Caco-2 (cell line): Measurements from ENCODE around the gene FAM170B. TPM values are rescaled to one million over a fixed set of nuclear protein-coding genes. Genes with fewer than 3 reads are reported as not detected.

Experiments used
- BruUV-seq: library from RNA; stranded (reverse); fragments of 400-500 nt; replicated peaks from 2 replicates; lab custom pipeline; 2021; lab: Mats Ljungman, UMichigan
- CTCF ChIA-PET: fragments of 300-600 bp; sonication (Branson Sonifier 250); formaldehyde crosslinking; loops from one replicate; lab custom pipeline; 2022; ENCODE audit warnings: antibody characterized with exemption; lab: Charles Lee
- POLR2A ChIA-PET: fragments of 300-600 bp; sonication (Branson Sonifier 250); formaldehyde crosslinking; loops from one replicate; lab custom pipeline; 2022; ENCODE audit warnings: antibody characterized with exemption; lab: Charles Lee
- DNase-seq, 2 experiments: peaks; one replicate each; pipeline versions ENCODE4 v3.0.0 to v3.0.0-alpha.2; 2020 to 2022
- H3K27me3 ChIP-seq: replicated peaks from 2 replicates; pipeline ENCODE4 v1.6.0; 2011; ENCODE audit warnings: low read length; ENCODE audit not compliant: control insufficient read depth, insufficient read depth
- H3K36me3 ChIP-seq: 2 replicates; pipeline ENCODE4 v1.5.1; 2011; ENCODE audit warnings: low read length; ENCODE audit not compliant: control insufficient read depth, insufficient read depth
- H3K4me1 ChIP-seq: fragments of 250-450 bp; sonication (Bioruptor Pico); 2 replicates; pipeline ENCODE4 v1.5.1; 2020; ENCODE audit warnings: mild to moderate bottlenecking
- H3K4me3 ChIP-seq: 2 replicates; pipeline ENCODE4 v1.5.1; 2011; ENCODE audit warnings: low read depth, mild to moderate bottlenecking, control low read depth, low read length
- H3K9me3 ChIP-seq: fragments of 250-450 bp; sonication (Bioruptor Pico); 2 replicates; pipeline ENCODE4 v1.5.1; 2020; ENCODE audit warnings: mild to moderate bottlenecking, moderate library complexity
- H3K27ac Mint-ChIP-seq: one replicate; pipeline ENCODE4 v1.8.0; 2022; ENCODE audit warnings: mixed read lengths; ENCODE audit not compliant: unreplicated experiment
- H3K27me3 Mint-ChIP-seq: one replicate; pipeline ENCODE4 v1.8.0; 2022; ENCODE audit warnings: mixed read lengths; ENCODE audit not compliant: insufficient read depth, unreplicated experiment
- H3K36me3 Mint-ChIP-seq: one replicate; pipeline ENCODE4 v1.8.0; 2022; ENCODE audit warnings: mild to moderate bottlenecking, mixed read lengths; ENCODE audit not compliant: insufficient read depth, unreplicated experiment
- H3K4me1 Mint-ChIP-seq: one replicate; pipeline ENCODE4 v1.8.0; 2022; ENCODE audit warnings: low read depth, mixed read lengths; ENCODE audit not compliant: unreplicated experiment
- H3K4me3 Mint-ChIP-seq: one replicate; pipeline ENCODE4 v1.8.0; 2022; ENCODE audit warnings: mild to moderate bottlenecking, moderate library complexity, mixed read lengths; ENCODE audit not compliant: unreplicated experiment
- H3K9me3 Mint-ChIP-seq: one replicate; pipeline ENCODE4 v1.8.0; 2022; ENCODE audit warnings: mixed read lengths; ENCODE audit not compliant: unreplicated experiment
- intact Hi-C: fragments of 100-400 bp; cut with micrococcal nuclease; formaldehyde crosslinking; loops from one replicate; pipeline ENCODE4 v1.10.0; 2022; ENCODE audit not compliant: unreplicated experiment
- total RNA-seq: library from RNA; stranded (reverse); gene quantifications from 2 replicates; pipeline ENCODE4 v1.2.3, GENCODE V29; 2022
- TF ChIP-seq, protein P1 (sequence below), 2 experiments: fragments of 200-600 bp in 1 of 2; IDR thresholded peaks; 1 replicate in 1 of 2; 2 replicates in 1 of 2; pipeline versions ENCODE4 v1.5.1 to v1.8.0; 2011 to 2022; ENCODE audit warnings: antibody characterized with exemption in 1 of 2, control low read depth in 1 of 2, inconsistent platforms in 1 of 2, low read depth in 1 of 2, low read length in 1 of 2, mild to moderate bottlenecking in 1 of 2, moderate library complexity in 1 of 2; ENCODE audit not compliant: insufficient read depth in 1 of 2, severe bottlenecking in 1 of 2, unreplicated experiment in 1 of 2

FAM170B gene
- total RNA-seq, 1 experiment from 2014 or later: not detected

DNA sequence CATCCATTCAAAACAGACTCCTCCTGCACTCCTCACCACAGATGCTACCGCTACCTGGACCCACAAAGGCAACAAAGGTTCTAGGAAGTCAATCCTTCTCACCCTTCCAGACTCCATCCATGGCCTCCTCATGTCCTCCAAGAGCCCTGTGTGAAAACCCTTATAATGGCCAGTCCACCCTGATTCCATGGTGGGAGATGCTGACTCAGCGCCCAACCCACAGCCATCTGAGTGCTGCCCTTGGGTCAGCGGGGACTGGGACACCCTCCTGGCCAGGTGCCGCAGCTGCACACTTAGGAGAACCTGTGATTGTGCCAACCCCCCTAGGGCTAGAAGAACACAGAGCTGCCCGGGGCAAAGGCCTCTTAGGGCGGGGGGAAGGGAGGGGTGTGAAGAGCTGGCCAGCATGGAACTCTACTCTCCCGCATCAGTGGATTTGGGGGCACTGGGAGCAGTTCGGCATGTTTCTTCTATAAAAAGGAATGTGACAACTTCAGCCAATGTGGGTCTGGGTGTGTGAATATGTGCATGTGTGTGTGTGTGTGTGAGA lies 29.0 kb upstream of the FAM170B start:
- intact Hi-C loops: no loop called here
- Histone ChIP-seq H3K4me3 (no peak overlapping the region), H3K36me3 (no peaks in the 10 kb centered on the region), H3K4me1 (no peaks in the 10 kb centered on the region), H3K27me3 (no peaks in the 10 kb centered on the region; the same call in 1 of the 2 replicates), H3K9me3 (no peaks in the 10 kb centered on the region)
- CTCF ChIA-PET: interaction anchor here (1.0 to 2.7 kb wide), 3 partner anchors 187 to 505 kb away, joined by 3 to 19 read pairs (median 18); partner anchors contain the start of gene ERCC6
- H3K36me3 Mint-ChIP-seq: no peaks in the 10 kb centered on the region
- BruUV-seq: no TSS peak
- POLR2A ChIA-PET: no interaction called here
- H3K4me1 Mint-ChIP-seq: no peaks in the 10 kb centered on the region
- no peak for DNase-seq
- TF ChIP-seq, protein P1, sequence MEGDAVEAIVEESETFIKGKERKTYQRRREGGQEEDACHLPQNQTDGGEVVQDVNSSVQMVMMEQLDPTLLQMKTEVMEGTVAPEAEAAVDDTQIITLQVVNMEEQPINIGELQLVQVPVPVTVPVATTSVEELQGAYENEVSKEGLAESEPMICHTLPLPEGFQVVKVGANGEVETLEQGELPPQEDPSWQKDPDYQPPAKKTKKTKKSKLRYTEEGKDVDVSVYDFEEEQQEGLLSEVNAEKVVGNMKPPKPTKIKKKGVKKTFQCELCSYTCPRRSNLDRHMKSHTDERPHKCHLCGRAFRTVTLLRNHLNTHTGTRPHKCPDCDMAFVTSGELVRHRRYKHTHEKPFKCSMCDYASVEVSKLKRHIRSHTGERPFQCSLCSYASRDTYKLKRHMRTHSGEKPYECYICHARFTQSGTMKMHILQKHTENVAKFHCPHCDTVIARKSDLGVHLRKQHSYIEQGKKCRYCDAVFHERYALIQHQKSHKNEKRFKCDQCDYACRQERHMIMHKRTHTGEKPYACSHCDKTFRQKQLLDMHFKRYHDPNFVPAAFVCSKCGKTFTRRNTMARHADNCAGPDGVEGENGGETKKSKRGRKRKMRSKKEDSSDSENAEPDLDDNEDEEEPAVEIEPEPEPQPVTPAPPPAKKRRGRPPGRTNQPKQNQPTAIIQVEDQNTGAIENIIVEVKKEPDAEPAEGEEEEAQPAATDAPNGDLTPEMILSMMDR (IDR thresholded peaks at IDR 0.05; ENCODE audit: insufficient read depth in 1 of 2, low read depth in 1 of 2, low read length in 1 of 2, severe bottlenecking in 1 of 2, unreplicated experiment in 1 of 2): no peak
- peaks cover 24% of the 10 kb centered on the region for H3K27me3 Mint-ChIP-seq
- H3K4me3 Mint-ChIP-seq: no peak overlapping the region
- no peaks in the 10 kb centered on the region for H3K9me3 Mint-ChIP-seq
- no peak overlapping the region for H3K27ac Mint-ChIP-seq

DNA sequence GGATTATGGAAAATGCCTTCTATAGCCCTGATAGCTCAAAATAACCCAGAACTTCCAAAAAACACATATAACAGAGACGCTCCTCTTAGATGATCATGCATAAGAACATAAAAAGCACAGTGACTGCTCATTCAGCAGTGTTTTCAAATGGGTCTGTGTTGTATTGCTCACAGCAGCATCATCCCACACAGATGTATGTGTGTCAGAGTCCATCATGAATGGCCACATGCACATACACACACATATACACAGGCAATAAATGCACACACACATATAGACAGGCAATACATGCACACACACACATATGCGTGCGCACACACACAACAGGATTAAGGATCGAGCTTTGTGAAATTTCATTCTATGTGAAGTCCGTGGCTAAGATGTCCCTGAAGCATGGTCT lies 28.2 kb upstream of the FAM170B start:
- no peaks in the 10 kb centered on the region for H3K9me3 Mint-ChIP-seq
- Histone ChIP-seq H3K4me3 (no peak overlapping the region), H3K36me3 (no peaks in the 10 kb centered on the region), H3K9me3 (no peaks in the 10 kb centered on the region), H3K27me3 (no peaks in the 10 kb centered on the region; the same call in 1 of the 2 replicates), H3K4me1 (no peaks in the 10 kb centered on the region)
- intact Hi-C loops: no loop called here
- peaks cover 28% of the 10 kb centered on the region for H3K27me3 Mint-ChIP-seq
- H3K27ac Mint-ChIP-seq: no peak overlapping the region
- ChIA-PET POLR2A (no interaction called here), CTCF (interaction anchor here (0.9 to 1.8 kb wide), 8 partner anchors 10 to 506 kb away, joined by 3 to 19 read pairs (median 4); partner anchors contain the start of gene ERCC6)
- TF ChIP-seq, protein P1 (IDR thresholded peaks at IDR 0.05; ENCODE audit: insufficient read depth in 1 of 2, low read depth in 1 of 2, low read length in 1 of 2, severe bottlenecking in 1 of 2, unreplicated experiment in 1 of 2): no peak
- no TSS peak for BruUV-seq
- DNase-seq: no peak
- H3K4me3 Mint-ChIP-seq: no peak overlapping the region
- H3K4me1 Mint-ChIP-seq: no peaks in the 10 kb centered on the region
- H3K36me3 Mint-ChIP-seq: no peaks in the 10 kb centered on the region

DNA sequence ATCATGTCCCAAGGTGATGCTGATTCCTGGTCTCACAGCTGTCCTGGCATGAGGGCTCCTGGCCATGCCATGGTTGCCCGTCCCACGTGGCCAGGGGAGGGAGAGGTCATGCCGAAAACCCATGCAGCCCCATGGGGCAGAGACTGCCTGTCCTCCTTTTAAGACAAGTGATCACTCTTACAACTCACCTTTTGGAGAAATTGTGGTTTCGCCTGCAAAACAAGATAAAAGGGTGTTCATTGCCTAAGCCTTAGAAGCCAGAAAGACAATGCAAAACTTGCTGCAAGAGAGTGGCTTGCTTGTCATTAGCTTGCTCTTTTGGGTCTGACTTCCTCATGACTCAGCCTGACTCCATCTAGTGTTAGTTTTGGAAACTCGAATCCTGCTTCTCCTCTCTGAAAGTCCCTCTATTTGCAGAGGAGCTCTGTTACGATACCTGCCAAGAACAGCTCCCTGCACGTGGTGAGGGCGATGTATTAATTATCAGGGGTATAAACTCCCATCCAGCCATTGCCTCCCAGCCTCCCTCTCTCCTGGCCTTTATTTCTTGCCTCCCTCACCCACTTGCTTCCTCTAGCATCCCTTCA lies 27.7 kb upstream of the FAM170B start:
- no peaks in the 10 kb centered on the region for H3K36me3 ChIP-seq
- POLR2A ChIA-PET: no interaction called here
- intact Hi-C loops: no loop called here
- no peak overlapping the region for H3K4me3 ChIP-seq
- H3K27ac Mint-ChIP-seq: no peak overlapping the region
- no peaks in the 10 kb centered on the region; the same call in 1 of the 2 replicates for H3K27me3 ChIP-seq
- H3K4me1 Mint-ChIP-seq: no peaks in the 10 kb centered on the region
- CTCF ChIA-PET: interaction anchor here (0.9 to 1.8 kb wide), 8 partner anchors 9 to 505 kb away, joined by 3 to 19 read pairs (median 4); partner anchors contain the start of gene ERCC6
- H3K36me3 Mint-ChIP-seq: no peaks in the 10 kb centered on the region
- no peak overlapping the region for H3K4me3 Mint-ChIP-seq
- H3K9me3 Mint-ChIP-seq: no peaks in the 10 kb centered on the region
- H3K27me3 Mint-ChIP-seq: peaks cover 31% of the 10 kb centered on the region
- DNase-seq: peak in 1 of 2 experiments; percentile 44
- no TSS peak for BruUV-seq
- H3K4me1 ChIP-seq: no peaks in the 10 kb centered on the region
- TF ChIP-seq, protein P1 (IDR thresholded peaks at IDR 0.05; ENCODE audit: insufficient read depth in 1 of 2, low read depth in 1 of 2, low read length in 1 of 2, severe bottlenecking in 1 of 2, unreplicated experiment in 1 of 2): peak; percentile 55 to 57
- H3K9me3 ChIP-seq: no peaks in the 10 kb centered on the region
